HEK293 (cell line): ENCODE results near the gene CNN1.

Source experiments
- CTCF ChIA-PET: fragments of 350-600 bp; formaldehyde crosslinking; extraction: SDS; loops from one replicate; lab custom pipeline; 2021; ENCODE audit warnings: antibody characterized with exemption; lab: Yijun Ruan, JAX
- POLR2A ChIA-PET: fragments of 300-600 bp; formaldehyde crosslinking; extraction: SDS; loops from one replicate; lab custom pipeline; 2020; ENCODE audit warnings: antibody characterized with exemption, inconsistent platforms; lab: Yijun Ruan, JAX
- H3K27ac ChIP-seq: fragments of 200-500 bp; sonication (Bioruptor generic); 2 replicates; pipeline ENCODE4 v1.5.1; 2014; ENCODE audit warnings: low read depth, low read length, control low read depth, inconsistent platforms; ENCODE audit errors: extremely low read depth
- H3K36me3 ChIP-seq, 2 experiments: fragments of 200-500 bp in 1 of 2; sonication (Bioruptor generic) in 1 of 2; 1 replicate in 1 of 2; 2 replicates in 1 of 2; pipeline ENCODE4 v1.5.1; 2014 to 2017; ENCODE audit warnings: inconsistent platforms in 2 of 2, low read length in 2 of 2; ENCODE audit not compliant: control insufficient read depth in 2 of 2, insufficient read depth in 1 of 2
- H3K4me1 ChIP-seq: fragments of 200-500 bp; sonication (Bioruptor generic); 2 replicates; pipeline ENCODE4 v1.5.1; 2014; ENCODE audit warnings: mild to moderate bottlenecking, low read length, inconsistent platforms; ENCODE audit not compliant: control insufficient read depth, insufficient read depth
- H3K4me3 ChIP-seq: 2 replicates; pipeline ENCODE4 v1.5.1; 2011; ENCODE audit warnings: low read depth, mild to moderate bottlenecking, control low read depth, low read length, moderate library complexity
- H3K9me3 ChIP-seq: fragments of 200-500 bp; sonication (Bioruptor generic); 2 replicates; pipeline ENCODE4 v1.5.1; 2014; ENCODE audit warnings: low read depth, low read length, inconsistent platforms; ENCODE audit not compliant: control insufficient read depth, insufficient read depth
- BCL11A ChIP-seq: fragments of 450-650 bp; formaldehyde crosslinking; IDR thresholded peaks from 2 replicates; pipeline ENCODE4 v1.5.1; 2016; ENCODE audit warnings: low read depth, missing biosample characterization, missing genetic modification characterization
- KLF8 ChIP-seq: fragments of 450-650 bp; formaldehyde crosslinking; IDR thresholded peaks from 2 replicates; pipeline ENCODE4 v1.5.1; 2016; ENCODE audit warnings: missing biosample characterization, missing genetic modification characterization
- MEIS1 ChIP-seq: sonication (generic); formaldehyde crosslinking; IDR thresholded peaks from 2 replicates; pipeline ENCODE4 v1.8.1; 2022; ENCODE audit warnings: missing genetic modification reagents, mild to moderate bottlenecking, borderline replicate concordance
- ZBTB21 ChIP-seq: fragments of 450-650 bp; formaldehyde crosslinking; IDR thresholded peaks from 2 replicates; pipeline ENCODE4 v1.5.1; 2017; ENCODE audit warnings: missing biosample characterization, missing genetic modification characterization
- ZNF184 ChIP-seq: fragments of 450-650 bp; IDR thresholded peaks from 2 replicates; pipeline ENCODE4 v1.5.1; 2018; ENCODE audit warnings: missing biosample characterization, mild to moderate bottlenecking, missing genetic modification characterization
- ZNF37A ChIP-seq: fragments of 450-650 bp; IDR thresholded peaks from 2 replicates; pipeline ENCODE4 v1.5.1; 2018; ENCODE audit warnings: missing biosample characterization, missing genetic modification characterization
- ZNF423 ChIP-seq: fragments of 450-650 bp; formaldehyde crosslinking; IDR thresholded peaks from 2 replicates; pipeline ENCODE4 v1.5.1; 2016; ENCODE audit warnings: missing biosample characterization, missing genetic modification characterization
- ZNF426 ChIP-seq: fragments of 450-650 bp; formaldehyde crosslinking; IDR thresholded peaks from 2 replicates; pipeline ENCODE4 v1.5.1; 2017; ENCODE audit warnings: missing biosample characterization, missing genetic modification characterization, mild to moderate bottlenecking, inconsistent platforms, moderate library complexity
- ZNF529 ChIP-seq: fragments of 450-650 bp; formaldehyde crosslinking; IDR thresholded peaks from 2 replicates; pipeline ENCODE4 v1.5.1; 2017; ENCODE audit warnings: missing genetic modification characterization, missing biosample characterization; ENCODE audit not compliant: insufficient replicate concordance
- ZNF558 ChIP-seq: fragments of 450-650 bp; formaldehyde crosslinking; IDR thresholded peaks from 2 replicates; pipeline ENCODE4 v1.5.1; 2016; ENCODE audit warnings: missing biosample characterization, missing genetic modification characterization
- ZNF623 ChIP-seq: fragments of 450-650 bp; formaldehyde crosslinking; IDR thresholded peaks from 2 replicates; pipeline ENCODE4 v1.5.1; 2016; ENCODE audit warnings: missing biosample characterization, missing genetic modification characterization
- ZNF660 ChIP-seq: fragments of 450-650 bp; IDR thresholded peaks from 2 replicates; pipeline ENCODE4 v1.5.1; 2018; ENCODE audit warnings: missing biosample characterization, mild to moderate bottlenecking, missing genetic modification characterization
- ZNF677 ChIP-seq: fragments of 450-650 bp; IDR thresholded peaks from 2 replicates; pipeline ENCODE4 v1.5.0; 2018; ENCODE audit warnings: missing biosample characterization, mild to moderate bottlenecking, missing genetic modification characterization, moderate library complexity
- ZNF776 ChIP-seq: fragments of 450-650 bp; formaldehyde crosslinking; IDR thresholded peaks from 2 replicates; pipeline ENCODE4 v1.5.0; 2017; ENCODE audit warnings: missing biosample characterization, missing genetic modification characterization, borderline replicate concordance
- TF ChIP-seq, protein P1 (sequence below): fragments of 450-650 bp; formaldehyde crosslinking; IDR thresholded peaks from 2 replicates; pipeline ENCODE4 v1.5.0; 2017; ENCODE audit warnings: missing biosample characterization, missing genetic modification characterization, borderline replicate concordance
- TF ChIP-seq, protein P2 (sequence below): IDR thresholded peaks from 2 replicates; pipeline ENCODE4 v1.6.1; 2011; ENCODE audit warnings: mild to moderate bottlenecking, low read depth, low read length, borderline replicate concordance
- TF ChIP-seq, protein P3 (sequence below): fragments of 450-650 bp; formaldehyde crosslinking; IDR thresholded peaks from 2 replicates; pipeline ENCODE4 v1.5.1; 2017; ENCODE audit warnings: missing biosample characterization, missing genetic modification characterization
- TF ChIP-seq, protein P4 (sequence below): fragments of 450-650 bp; formaldehyde crosslinking; IDR thresholded peaks from 2 replicates; pipeline ENCODE4 v1.5.1; 2017; ENCODE audit warnings: missing biosample characterization, missing genetic modification characterization
- TF ChIP-seq, protein P5 (sequence below): fragments of 450-650 bp; formaldehyde crosslinking; IDR thresholded peaks from 2 replicates; pipeline ENCODE4 v1.5.1; 2016; ENCODE audit warnings: missing biosample characterization, missing genetic modification characterization
- TF ChIP-seq, protein P6 (sequence below): fragments of 450-650 bp; formaldehyde crosslinking; IDR thresholded peaks from 2 replicates; pipeline ENCODE4 v1.5.1; 2016; ENCODE audit warnings: missing biosample characterization, missing genetic modification characterization

The CNN1 gene

DNA sequence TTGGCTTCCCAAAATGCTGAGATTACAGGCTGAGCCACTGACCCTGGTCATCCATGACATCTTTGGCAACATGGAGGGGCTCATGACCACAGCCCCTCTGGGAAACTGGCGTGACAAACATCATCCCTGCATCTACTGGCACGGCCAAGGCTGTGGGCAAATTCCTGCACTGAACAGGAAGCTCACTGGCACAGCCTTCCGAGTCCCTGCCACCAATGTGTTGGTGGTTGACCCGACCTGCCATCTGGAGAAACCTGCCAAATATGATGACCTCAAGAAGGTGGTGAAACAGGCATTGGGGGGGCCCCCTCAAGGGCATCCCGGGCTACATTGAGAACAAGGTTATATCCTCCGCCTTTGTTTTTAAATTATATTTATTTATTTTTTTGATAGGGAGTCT lies 47.7 kb downstream of the CNN1 start:
- no peaks in the 10 kb centered on the region for H3K9me3 ChIP-seq
- TF ChIP-seq ZNF426 (tag by site-specific recombination) = no peak
- no peak for TF ChIP-seq ZNF623 (tag by site-specific recombination)
- no peak for TF ChIP-seq ZNF776
- TF ChIP-seq KLF8 (tag by site-specific recombination) = no peak
- TF ChIP-seq ZNF529 = no peak
- TF ChIP-seq, all 188 proteins: peak for 0
- ChIA-PET POLR2A (interaction anchor here (0.7 kb wide), 1 partner anchor 75 kb away, joined by 3 read pairs; no protein-coding TSS in a partner anchor), CTCF (interaction anchor here (0.7 to 1.5 kb wide), 3 partner anchors 90 to 361 kb away, joined by 3 to 10 read pairs (median 6); no protein-coding TSS in a partner anchor)
- Histone ChIP-seq H3K4me3 (no peak overlapping the region), H3K36me3 (no peaks in the 10 kb centered on the region), H3K4me1 (no peaks in the 10 kb centered on the region), H3K27ac (no peak overlapping the region)

DNA sequence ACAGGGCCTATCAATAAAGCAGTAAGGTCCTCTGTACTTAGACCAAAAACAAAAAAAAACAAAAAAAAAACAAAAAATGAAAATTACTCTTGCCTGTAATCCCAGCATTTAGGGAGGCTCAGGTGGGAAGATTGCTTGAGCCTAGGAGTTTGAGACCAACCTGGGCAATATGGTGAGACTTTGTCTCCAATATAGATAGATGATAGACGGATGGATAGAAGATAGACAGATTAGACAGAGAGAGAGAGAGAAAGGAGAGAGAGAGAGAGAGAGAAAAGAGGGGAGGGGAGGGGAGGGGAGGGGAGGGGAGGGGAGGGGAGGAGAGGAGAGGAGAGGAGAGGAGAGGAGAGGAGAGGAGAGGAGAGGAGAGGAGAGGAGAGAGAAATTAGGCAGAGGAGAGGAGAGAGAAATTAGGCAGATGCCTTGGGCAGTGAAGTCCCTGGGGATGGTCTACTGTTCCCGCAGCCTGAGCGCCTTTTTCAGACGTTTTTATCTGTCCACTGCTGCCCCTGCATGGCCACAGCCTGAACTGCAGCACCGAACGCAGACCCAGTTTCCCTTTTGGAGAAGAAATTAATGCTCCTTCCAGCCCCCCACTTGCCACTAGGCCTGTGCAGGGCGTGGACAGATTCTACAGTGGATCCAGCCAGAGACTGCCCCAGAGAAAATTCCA lies 48.8 kb downstream of the CNN1 start:
- H3K4me3 ChIP-seq = no peak overlapping the region
- H3K9me3 ChIP-seq = no peaks in the 10 kb centered on the region
- no peak overlapping the region for H3K27ac ChIP-seq
- CTCF ChIA-PET = interaction anchor here (0.7 to 1.5 kb wide), 6 partner anchors 28 to 344 kb away, joined by 3 to 6 read pairs (median 3); partner anchors contain the start of gene ELOF1
- H3K4me1 ChIP-seq = no peaks in the 10 kb centered on the region
- H3K36me3 ChIP-seq = no peaks in the 10 kb centered on the region
- POLR2A ChIA-PET = no interaction called here
- TF ChIP-seq, protein P1, sequence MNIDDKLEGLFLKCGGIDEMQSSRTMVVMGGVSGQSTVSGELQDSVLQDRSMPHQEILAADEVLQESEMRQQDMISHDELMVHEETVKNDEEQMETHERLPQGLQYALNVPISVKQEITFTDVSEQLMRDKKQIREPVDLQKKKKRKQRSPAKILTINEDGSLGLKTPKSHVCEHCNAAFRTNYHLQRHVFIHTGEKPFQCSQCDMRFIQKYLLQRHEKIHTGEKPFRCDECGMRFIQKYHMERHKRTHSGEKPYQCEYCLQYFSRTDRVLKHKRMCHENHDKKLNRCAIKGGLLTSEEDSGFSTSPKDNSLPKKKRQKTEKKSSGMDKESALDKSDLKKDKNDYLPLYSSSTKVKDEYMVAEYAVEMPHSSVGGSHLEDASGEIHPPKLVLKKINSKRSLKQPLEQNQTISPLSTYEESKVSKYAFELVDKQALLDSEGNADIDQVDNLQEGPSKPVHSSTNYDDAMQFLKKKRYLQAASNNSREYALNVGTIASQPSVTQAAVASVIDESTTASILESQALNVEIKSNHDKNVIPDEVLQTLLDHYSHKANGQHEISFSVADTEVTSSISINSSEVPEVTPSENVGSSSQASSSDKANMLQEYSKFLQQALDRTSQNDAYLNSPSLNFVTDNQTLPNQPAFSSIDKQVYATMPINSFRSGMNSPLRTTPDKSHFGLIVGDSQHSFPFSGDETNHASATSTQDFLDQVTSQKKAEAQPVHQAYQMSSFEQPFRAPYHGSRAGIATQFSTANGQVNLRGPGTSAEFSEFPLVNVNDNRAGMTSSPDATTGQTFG = no peak
- TF ChIP-seq ZBTB21 (tag by site-specific recombination) = no peak
- no peak for TF ChIP-seq ZNF677 (tag by site-specific recombination)
- no peak for TF ChIP-seq MEIS1 (CRISPR knock-in tag)
- no peak for TF ChIP-seq ZNF423 (tag by site-specific recombination)
- TF ChIP-seq, protein P2, sequence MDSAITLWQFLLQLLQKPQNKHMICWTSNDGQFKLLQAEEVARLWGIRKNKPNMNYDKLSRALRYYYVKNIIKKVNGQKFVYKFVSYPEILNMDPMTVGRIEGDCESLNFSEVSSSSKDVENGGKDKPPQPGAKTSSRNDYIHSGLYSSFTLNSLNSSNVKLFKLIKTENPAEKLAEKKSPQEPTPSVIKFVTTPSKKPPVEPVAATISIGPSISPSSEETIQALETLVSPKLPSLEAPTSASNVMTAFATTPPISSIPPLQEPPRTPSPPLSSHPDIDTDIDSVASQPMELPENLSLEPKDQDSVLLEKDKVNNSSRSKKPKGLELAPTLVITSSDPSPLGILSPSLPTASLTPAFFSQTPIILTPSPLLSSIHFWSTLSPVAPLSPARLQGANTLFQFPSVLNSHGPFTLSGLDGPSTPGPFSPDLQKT = no peak
- peak; percentile 68; the same call in 1 of the 2 replicates for TF ChIP-seq ZNF660 (tag by site-specific recombination)
- no peak for TF ChIP-seq ZNF37A (tag by site-specific recombination)
- TF ChIP-seq, protein P3, sequence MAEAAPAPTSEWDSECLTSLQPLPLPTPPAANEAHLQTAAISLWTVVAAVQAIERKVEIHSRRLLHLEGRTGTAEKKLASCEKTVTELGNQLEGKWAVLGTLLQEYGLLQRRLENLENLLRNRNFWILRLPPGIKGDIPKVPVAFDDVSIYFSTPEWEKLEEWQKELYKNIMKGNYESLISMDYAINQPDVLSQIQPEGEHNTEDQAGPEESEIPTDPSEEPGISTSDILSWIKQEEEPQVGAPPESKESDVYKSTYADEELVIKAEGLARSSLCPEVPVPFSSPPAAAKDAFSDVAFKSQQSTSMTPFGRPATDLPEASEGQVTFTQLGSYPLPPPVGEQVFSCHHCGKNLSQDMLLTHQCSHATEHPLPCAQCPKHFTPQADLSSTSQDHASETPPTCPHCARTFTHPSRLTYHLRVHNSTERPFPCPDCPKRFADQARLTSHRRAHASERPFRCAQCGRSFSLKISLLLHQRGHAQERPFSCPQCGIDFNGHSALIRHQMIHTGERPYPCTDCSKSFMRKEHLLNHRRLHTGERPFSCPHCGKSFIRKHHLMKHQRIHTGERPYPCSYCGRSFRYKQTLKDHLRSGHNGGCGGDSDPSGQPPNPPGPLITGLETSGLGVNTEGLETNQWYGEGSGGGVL = no peak
- TF ChIP-seq ZNF184 = no peak
- TF ChIP-seq ZNF558 (tag by site-specific recombination) = no peak
- TF ChIP-seq, protein P4, sequence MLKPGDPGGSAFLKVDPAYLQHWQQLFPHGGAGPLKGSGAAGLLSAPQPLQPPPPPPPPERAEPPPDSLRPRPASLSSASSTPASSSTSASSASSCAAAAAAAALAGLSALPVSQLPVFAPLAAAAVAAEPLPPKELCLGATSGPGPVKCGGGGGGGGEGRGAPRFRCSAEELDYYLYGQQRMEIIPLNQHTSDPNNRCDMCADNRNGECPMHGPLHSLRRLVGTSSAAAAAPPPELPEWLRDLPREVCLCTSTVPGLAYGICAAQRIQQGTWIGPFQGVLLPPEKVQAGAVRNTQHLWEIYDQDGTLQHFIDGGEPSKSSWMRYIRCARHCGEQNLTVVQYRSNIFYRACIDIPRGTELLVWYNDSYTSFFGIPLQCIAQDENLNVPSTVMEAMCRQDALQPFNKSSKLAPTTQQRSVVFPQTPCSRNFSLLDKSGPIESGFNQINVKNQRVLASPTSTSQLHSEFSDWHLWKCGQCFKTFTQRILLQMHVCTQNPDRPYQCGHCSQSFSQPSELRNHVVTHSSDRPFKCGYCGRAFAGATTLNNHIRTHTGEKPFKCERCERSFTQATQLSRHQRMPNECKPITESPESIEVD = no peak
- no peak for TF ChIP-seq BCL11A
- TF ChIP-seq, protein P5, sequence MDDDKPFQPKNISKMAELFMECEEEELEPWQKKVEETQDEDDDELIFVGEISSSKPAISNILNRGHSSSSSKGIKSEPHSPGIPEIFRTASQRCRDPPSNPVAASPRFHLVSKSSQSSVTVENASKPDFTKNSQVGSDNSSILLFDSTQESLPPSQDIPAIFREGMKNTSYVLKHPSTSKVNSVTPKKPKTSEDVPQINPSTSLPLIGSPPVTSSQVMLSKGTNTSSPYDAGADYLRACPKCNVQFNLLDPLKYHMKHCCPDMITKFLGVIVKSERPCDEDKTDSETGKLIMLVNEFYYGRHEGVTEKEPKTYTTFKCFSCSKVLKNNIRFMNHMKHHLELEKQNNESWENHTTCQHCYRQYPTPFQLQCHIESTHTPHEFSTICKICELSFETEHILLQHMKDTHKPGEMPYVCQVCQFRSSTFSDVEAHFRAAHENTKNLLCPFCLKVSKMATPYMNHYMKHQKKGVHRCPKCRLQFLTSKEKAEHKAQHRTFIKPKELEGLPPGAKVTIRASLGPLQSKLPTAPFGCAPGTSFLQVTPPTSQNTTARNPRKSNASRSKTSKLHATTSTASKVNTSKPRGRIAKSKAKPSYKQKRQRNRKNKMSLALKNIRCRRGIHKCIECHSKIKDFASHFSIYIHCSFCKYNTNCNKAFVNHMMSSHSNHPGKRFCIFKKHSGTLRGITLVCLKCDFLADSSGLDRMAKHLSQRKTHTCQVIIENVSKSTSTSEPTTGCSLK (tag by site-specific recombination) = no peak
- TF ChIP-seq ZNF623 (tag by site-specific recombination) = no peak
- TF ChIP-seq, protein P6, sequence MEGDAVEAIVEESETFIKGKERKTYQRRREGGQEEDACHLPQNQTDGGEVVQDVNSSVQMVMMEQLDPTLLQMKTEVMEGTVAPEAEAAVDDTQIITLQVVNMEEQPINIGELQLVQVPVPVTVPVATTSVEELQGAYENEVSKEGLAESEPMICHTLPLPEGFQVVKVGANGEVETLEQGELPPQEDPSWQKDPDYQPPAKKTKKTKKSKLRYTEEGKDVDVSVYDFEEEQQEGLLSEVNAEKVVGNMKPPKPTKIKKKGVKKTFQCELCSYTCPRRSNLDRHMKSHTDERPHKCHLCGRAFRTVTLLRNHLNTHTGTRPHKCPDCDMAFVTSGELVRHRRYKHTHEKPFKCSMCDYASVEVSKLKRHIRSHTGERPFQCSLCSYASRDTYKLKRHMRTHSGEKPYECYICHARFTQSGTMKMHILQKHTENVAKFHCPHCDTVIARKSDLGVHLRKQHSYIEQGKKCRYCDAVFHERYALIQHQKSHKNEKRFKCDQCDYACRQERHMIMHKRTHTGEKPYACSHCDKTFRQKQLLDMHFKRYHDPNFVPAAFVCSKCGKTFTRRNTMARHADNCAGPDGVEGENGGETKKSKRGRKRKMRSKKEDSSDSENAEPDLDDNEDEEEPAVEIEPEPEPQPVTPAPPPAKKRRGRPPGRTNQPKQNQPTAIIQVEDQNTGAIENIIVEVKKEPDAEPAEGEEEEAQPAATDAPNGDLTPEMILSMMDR (tag by site-specific recombination) = peak; percentile 62
